AG09309 (cell line): ENCODE measurements around the gene IQGAP2.
"Not testable (repeated sequence)": the region's sequence is repeated elsewhere in the genome, so short reads cannot be mapped to it uniquely, and the experiment has no call there.

Source experiments
- DNase-seq: peaks from one replicate; pipeline ENCODE4 v3.0.0-alpha.2; 2010; ENCODE audit warnings: low read depth
- H3K4me3 ChIP-seq: 2 replicates; pipeline ENCODE4 v1.5.1; 2011; ENCODE audit warnings: mild to moderate bottlenecking, low read depth, low read length, moderate library complexity; ENCODE audit not compliant: control insufficient read depth
- TF ChIP-seq, protein P1 (sequence below): IDR thresholded peaks from 2 replicates; pipeline ENCODE4 v1.5.1; 2011; ENCODE audit warnings: mild to moderate bottlenecking, low read depth, low read length, inconsistent platforms; ENCODE audit not compliant: insufficient read depth, control insufficient read depth; ENCODE audit errors: missing control alignments

Gene IQGAP2

DNA sequence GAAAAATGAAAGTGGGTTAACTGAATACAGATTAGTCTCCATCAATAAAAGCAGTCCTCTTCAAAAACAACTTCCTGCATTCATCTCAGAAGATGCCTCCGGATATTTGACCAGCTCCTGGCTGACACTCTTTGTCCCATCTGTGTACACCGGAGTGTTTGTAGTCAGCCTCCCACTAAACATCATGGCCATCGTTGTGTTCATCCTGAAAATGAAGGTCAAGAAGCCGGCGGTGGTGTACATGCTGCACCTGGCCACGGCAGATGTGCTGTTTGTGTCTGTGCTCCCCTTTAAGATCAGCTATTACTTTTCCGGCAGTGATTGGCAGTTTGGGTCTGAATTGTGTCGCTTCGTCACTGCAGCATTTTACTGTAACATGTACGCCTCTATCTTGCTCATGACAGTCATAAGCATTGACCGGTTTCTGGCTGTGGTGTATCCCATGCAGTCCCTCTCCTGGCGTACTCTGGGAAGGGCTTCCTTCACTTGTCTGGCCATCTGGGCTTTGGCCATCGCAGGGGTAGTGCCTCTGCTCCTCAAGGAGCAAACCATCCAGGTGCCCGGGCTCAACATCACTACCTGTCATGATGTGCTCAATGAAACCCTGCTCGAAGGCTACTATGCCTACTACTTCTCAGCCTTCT, 329.4 kb downstream of the IQGAP2 start:
- H3K4me3 ChIP-seq: no peak overlapping the region
- DNase-seq: no peak

DNA sequence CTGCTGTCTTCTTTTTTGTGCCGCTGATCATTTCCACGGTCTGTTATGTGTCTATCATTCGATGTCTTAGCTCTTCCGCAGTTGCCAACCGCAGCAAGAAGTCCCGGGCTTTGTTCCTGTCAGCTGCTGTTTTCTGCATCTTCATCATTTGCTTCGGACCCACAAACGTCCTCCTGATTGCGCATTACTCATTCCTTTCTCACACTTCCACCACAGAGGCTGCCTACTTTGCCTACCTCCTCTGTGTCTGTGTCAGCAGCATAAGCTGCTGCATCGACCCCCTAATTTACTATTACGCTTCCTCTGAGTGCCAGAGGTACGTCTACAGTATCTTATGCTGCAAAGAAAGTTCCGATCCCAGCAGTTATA, 329.9 kb downstream of the IQGAP2 start:
- DNase-seq: no peak
- TF ChIP-seq, protein P1, sequence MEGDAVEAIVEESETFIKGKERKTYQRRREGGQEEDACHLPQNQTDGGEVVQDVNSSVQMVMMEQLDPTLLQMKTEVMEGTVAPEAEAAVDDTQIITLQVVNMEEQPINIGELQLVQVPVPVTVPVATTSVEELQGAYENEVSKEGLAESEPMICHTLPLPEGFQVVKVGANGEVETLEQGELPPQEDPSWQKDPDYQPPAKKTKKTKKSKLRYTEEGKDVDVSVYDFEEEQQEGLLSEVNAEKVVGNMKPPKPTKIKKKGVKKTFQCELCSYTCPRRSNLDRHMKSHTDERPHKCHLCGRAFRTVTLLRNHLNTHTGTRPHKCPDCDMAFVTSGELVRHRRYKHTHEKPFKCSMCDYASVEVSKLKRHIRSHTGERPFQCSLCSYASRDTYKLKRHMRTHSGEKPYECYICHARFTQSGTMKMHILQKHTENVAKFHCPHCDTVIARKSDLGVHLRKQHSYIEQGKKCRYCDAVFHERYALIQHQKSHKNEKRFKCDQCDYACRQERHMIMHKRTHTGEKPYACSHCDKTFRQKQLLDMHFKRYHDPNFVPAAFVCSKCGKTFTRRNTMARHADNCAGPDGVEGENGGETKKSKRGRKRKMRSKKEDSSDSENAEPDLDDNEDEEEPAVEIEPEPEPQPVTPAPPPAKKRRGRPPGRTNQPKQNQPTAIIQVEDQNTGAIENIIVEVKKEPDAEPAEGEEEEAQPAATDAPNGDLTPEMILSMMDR: no peak
- no peak overlapping the region for H3K4me3 ChIP-seq

More for the DNA sequence above, 329.4 kb downstream of the IQGAP2 start:
- TF ChIP-seq, protein P1: no peak

DNA sequence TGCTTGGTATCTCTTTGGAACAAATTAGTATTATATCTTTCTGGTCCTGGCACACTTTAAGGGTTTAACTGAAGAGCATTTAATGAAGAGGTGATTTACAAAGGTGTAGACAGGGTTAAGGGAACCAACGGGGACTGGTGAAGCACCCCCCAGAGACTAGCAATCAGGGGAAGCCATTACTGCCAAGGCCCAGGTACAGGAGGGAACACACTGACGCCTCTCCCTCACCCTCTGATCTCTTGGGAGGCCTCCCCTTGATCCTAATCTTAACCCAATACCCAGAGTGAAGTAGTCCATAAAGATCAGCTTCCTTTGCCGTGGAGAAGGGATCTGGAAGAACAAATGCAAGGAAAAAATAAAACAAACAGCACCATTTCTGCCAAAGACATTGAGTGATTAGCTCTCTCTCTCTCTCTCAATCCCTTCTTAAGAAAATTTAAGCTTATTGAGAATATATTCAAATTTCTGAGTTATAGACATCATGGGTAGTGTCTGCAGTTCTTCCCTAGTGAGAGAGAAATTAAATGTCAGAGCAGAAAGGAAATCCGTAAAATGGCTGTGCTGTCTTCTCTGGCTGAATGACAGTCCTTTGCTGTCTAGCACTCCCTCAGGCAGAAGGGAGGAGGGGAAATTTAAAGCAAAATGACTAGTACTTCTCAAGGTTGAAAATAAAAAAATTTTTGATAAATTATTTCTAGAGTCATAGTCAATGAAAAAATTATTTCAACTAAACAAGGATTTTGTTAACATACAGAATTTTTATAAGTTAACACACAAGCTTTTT, 332.9 kb downstream of the IQGAP2 start:
- DNase-seq: no peak
- TF ChIP-seq, protein P1: no peak

DNA sequence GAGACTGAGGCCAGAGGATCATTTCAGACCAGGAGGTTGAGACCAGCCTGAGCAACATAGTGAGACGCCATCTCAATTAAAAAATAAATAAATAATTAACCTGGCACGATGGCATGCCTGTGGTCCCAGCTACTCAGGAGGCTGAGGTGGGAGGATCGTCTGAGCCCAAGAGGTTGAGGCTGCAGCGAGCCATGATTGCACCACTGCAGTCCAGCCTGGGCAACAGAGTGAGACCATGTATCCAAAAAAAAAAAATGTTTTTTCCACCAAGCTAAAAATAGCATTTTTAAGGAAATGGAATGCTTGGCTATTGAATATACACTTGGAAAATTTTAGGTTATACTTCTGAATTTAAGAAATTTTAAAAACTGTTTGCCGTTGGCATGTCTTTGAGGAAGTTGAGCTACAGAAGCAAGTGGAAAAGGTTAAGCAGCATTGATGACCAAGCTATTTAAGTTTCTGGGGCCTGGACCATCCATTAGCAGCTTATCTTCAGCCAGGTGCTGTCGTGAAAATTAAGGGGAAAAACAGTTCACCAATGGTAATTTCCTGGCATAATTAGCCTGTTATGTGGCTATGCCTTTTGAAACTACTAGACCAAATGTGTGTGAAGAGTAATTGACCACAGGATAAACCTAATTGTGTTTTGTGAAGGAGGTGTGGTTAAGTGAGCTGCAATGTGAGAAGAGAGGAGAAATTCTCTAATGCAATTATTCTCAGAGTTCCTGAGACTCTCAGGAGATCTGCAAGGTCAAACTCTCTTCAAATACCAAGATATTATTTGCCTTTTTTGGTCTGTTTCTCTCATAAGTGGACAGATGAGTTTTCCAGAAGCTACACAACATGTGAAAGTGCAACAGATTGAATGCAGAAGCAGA, 333.8 kb downstream of the IQGAP2 start:
- no peak for DNase-seq
- TF ChIP-seq, protein P1: no peak
- H3K4me3 ChIP-seq: no peak overlapping the region

More for the DNA sequence above, 332.9 kb downstream of the IQGAP2 start:
- no peak overlapping the region for H3K4me3 ChIP-seq

DNA sequence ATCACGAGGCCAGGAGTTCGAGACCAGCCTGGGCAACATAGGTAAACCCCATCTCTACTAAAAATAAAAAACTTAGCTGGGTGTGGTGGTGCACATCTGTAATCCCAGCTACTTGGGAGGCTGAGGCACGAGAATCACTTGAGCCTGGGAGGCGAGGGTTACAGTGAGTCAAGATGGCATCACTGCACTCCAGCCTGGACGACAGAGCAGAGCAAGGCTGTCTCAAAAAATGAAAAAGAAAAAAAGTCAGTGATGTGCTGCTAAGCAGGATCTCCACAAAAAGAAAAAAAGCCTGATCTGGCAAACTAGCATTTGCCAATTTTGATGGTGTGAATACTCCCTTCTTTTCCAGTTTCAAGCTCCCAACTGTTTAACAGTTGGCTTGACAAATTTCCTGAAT, 334.8 kb downstream of the IQGAP2 start:
- DNase-seq: no peak

DNA sequence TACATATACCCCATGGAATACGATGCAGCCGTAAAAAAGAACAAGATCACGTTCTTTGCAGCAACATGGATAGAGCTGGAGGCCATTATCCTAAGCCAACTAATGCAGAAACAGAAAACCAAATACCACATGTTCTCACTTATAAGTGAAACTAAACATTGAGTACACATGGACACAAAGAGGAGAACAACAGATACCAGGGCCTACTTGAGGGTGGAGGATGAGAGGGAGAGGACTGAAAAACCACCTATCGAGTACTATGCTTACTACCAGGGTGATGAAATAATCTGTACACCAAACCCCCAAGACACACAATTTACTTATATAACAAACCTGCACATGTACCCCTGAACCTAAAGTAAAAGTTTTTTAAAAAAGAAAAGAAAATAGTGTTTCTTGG, 338.4 kb downstream of the IQGAP2 start:
- not testable (repeated sequence) for H3K4me3 ChIP-seq, DNase-seq

More for the DNA sequence above, 334.8 kb downstream of the IQGAP2 start:
- TF ChIP-seq, protein P1: no peak
- H3K4me3 ChIP-seq: no peak overlapping the region
